ENCODE measurements around the gene ANKRD10. TPM values are rescaled to one million over a fixed set of nuclear protein-coding genes. Genes with fewer than 3 reads are reported as not detected.
A peak's percentile ranks its signal among the peaks of the same experiment; 100 is the strongest.

The ANKRD10 gene
- total RNA-seq, 1 donor, result 128 TPM

- H3K4me2 ChIP-seq (ENCODE audit: insufficient read depth, low read length), result no peak overlapping the region
- no peaks in the 10 kb centered on the region for H3K36me3 ChIP-seq (ENCODE audit: insufficient read depth, low read length)
- H2AFZ ChIP-seq (ENCODE audit: low read length), result no peak overlapping the region
- H3K27ac ChIP-seq (ENCODE audit: low read depth, low read length), result no peak overlapping the region
- no peaks in the 10 kb centered on the region for H4K20me1 ChIP-seq (ENCODE audit: insufficient read depth, low read length)
- H3K27me3 ChIP-seq (ENCODE audit: insufficient read depth, low read length), result no peaks in the 10 kb centered on the region
- H3K4me1 ChIP-seq (ENCODE audit: insufficient read depth, low read length), result no peaks in the 10 kb centered on the region
- H3K79me2 ChIP-seq (ENCODE audit: insufficient read depth, low read length), result no peaks in the 10 kb centered on the region
- H3K9me3 ChIP-seq (ENCODE audit: low read depth, low read length), result no peaks in the 10 kb centered on the region
- no peak for TF ChIP-seq CTCF (IDR thresholded peaks at IDR 0.05; ENCODE audit: extremely low read depth, low read depth, low read length)
- no peak overlapping the region for H3K4me3 ChIP-seq (ENCODE audit: insufficient read depth, low read length)
- DNase-seq (ENCODE audit: insufficient read length, low spot score, missing footprints), result no peak
These were observed 35.4 kb downstream of the ANKRD10 start for GRCh38 chr13:110879482-110879881.

GRCh38 chr13:110877737-110878258 is 37.1 kb downstream of the ANKRD10 start:
- no peak for TF ChIP-seq CTCF (IDR thresholded peaks at IDR 0.05; ENCODE audit: extremely low read depth, low read depth, low read length)

GRCh38 chr13:110876609-110877008 is 38.3 kb downstream of the ANKRD10 start:
- Histone ChIP-seq H3K4me1 (ENCODE audit: insufficient read depth, low read length) (no peaks in the 10 kb centered on the region), H3K4me2 (ENCODE audit: insufficient read depth, low read length) (no peak overlapping the region), H3K9me3 (ENCODE audit: low read depth, low read length) (no peaks in the 10 kb centered on the region), H3K27me3 (ENCODE audit: insufficient read depth, low read length) (no peaks in the 10 kb centered on the region), H4K20me1 (ENCODE audit: insufficient read depth, low read length) (no peaks in the 10 kb centered on the region), H3K27ac (ENCODE audit: low read depth, low read length) (no peak overlapping the region), H3K36me3 (ENCODE audit: insufficient read depth, low read length) (no peaks in the 10 kb centered on the region), H2AFZ (ENCODE audit: low read length) (no peak overlapping the region), H3K79me2 (ENCODE audit: insufficient read depth, low read length) (no peaks in the 10 kb centered on the region), H3K4me3 (ENCODE audit: insufficient read depth, low read length) (no peak overlapping the region)
- DNase-seq (ENCODE audit: insufficient read length, low spot score, missing footprints), result no peak
- no peak for TF ChIP-seq CTCF (IDR thresholded peaks at IDR 0.05; ENCODE audit: extremely low read depth, low read depth, low read length)

More at GRCh38 chr13:110877737-110878258, 37.1 kb downstream of the ANKRD10 start:
- no peaks in the 10 kb centered on the region for H3K9me3 ChIP-seq (ENCODE audit: low read depth, low read length)
- H3K36me3 ChIP-seq (ENCODE audit: insufficient read depth, low read length), result no peaks in the 10 kb centered on the region
- no peak overlapping the region for H3K27ac ChIP-seq (ENCODE audit: low read depth, low read length)
- no peaks in the 10 kb centered on the region for H3K79me2 ChIP-seq (ENCODE audit: insufficient read depth, low read length)
- H3K4me3 ChIP-seq (ENCODE audit: insufficient read depth, low read length), result no peak overlapping the region
- no peak overlapping the region for H2AFZ ChIP-seq (ENCODE audit: low read length)
- H3K27me3 ChIP-seq (ENCODE audit: insufficient read depth, low read length), result no peaks in the 10 kb centered on the region
- no peaks in the 10 kb centered on the region for H3K4me1 ChIP-seq (ENCODE audit: insufficient read depth, low read length)
- no peaks in the 10 kb centered on the region for H4K20me1 ChIP-seq (ENCODE audit: insufficient read depth, low read length)
- H3K4me2 ChIP-seq (ENCODE audit: insufficient read depth, low read length), result no peak overlapping the region
- DNase-seq (ENCODE audit: insufficient read length, low spot score, missing footprints), result no peak

GRCh38 chr13:110875241-110875640 is 39.6 kb downstream of the ANKRD10 start:
- Histone ChIP-seq H3K9me3 (ENCODE audit: low read depth, low read length) (no peaks in the 10 kb centered on the region), H3K36me3 (ENCODE audit: insufficient read depth, low read length) (no peaks in the 10 kb centered on the region), H3K79me2 (ENCODE audit: insufficient read depth, low read length) (no peaks in the 10 kb centered on the region), H3K4me3 (ENCODE audit: insufficient read depth, low read length) (peak overlapping the region; percentile 57), H3K27me3 (ENCODE audit: insufficient read depth, low read length) (no peaks in the 10 kb centered on the region), H4K20me1 (ENCODE audit: insufficient read depth, low read length) (no peaks in the 10 kb centered on the region), H2AFZ (ENCODE audit: low read length) (peak overlapping the region; percentile 78), H3K27ac (ENCODE audit: low read depth, low read length) (no peak overlapping the region), H3K4me2 (ENCODE audit: insufficient read depth, low read length) (peak overlapping the region; percentile 78), H3K4me1 (ENCODE audit: insufficient read depth, low read length) (peaks cover 8% of the 10 kb centered on the region)
- DNase-seq (ENCODE audit: insufficient read length, low spot score, missing footprints), result no peak
- TF ChIP-seq CTCF (IDR thresholded peaks at IDR 0.05; ENCODE audit: extremely low read depth, low read depth, low read length), result no peak
